SJCRH30 (cell line): ENCODE measurements around the gene TACSTD2. TPM values are rescaled to one million over a fixed set of nuclear protein-coding genes. Genes with fewer than 3 reads are reported as not detected.
"Not testable (repeated sequence)": the region's sequence is repeated elsewhere in the genome, so short reads cannot be mapped to it uniquely, and the experiment has no call there.

Experiments
- DNase-seq, 2 experiments: peaks; one replicate each; pipeline ENCODE4 v3.0.0-alpha.2; 2015 to 2020
- H3K27ac ChIP-seq: fragments of 250-450 bp; sonication (Bioruptor Pico); 2 replicates; pipeline ENCODE4 v1.5.1; 2020; ENCODE audit warnings: mild to moderate bottlenecking, moderate library complexity
- H3K27me3 ChIP-seq: fragments of 250-450 bp; sonication (Bioruptor Pico); 2 replicates; pipeline ENCODE4 v1.5.1; 2020; ENCODE audit warnings: mild to moderate bottlenecking, moderate library complexity
- H3K36me3 ChIP-seq: fragments of 250-450 bp; sonication (Bioruptor Pico); 2 replicates; pipeline ENCODE4 v1.5.1; 2020; ENCODE audit warnings: mild to moderate bottlenecking, moderate library complexity
- H3K4me1 ChIP-seq: fragments of 250-450 bp; sonication (Bioruptor Pico); 2 replicates; pipeline ENCODE4 v1.5.1; 2020; ENCODE audit warnings: mild to moderate bottlenecking, moderate library complexity
- H3K4me3 ChIP-seq: fragments of 250-450 bp; sonication (Bioruptor Pico); 2 replicates; pipeline ENCODE4 v1.5.1; 2020; ENCODE audit warnings: mild to moderate bottlenecking, moderate library complexity
- H3K9me3 ChIP-seq: fragments of 250-450 bp; sonication (Bioruptor Pico); replicated peaks from 2 replicates; pipeline ENCODE4 v1.5.1; 2020; ENCODE audit warnings: mild to moderate bottlenecking, moderate library complexity
- total RNA-seq: library from RNA; depleted of rRNA; stranded (reverse); fragments of >200 nt; shearing (Covaris generic); gene quantifications from 2 replicates; pipeline ENCODE4 v1.2.3, GENCODE V29; 2014

TACSTD2 gene
- total RNA-seq, 1 experiment from 2014 or later, result not detected

DNA sequence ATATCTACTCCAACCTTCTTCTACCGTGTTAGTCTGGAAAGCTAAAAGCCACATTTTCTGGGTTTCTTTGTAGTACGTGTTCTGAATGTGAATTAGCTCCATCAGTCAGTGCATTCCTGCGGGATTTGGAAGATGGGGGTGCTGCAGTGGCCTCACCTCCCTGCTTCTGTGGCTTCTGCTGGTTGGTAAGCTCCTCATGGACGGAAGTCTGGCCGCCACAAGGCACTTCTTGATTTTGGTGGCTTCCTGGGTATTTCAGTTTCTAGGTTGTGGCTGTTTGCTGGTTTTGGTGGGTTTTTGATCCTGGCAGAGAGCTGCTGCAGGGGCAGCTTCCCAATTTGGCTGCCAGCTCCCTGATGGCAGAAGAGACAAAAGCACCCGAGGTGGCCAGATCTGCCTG lies 20.9 kb upstream of the TACSTD2 start:
- peaks cover 12% of the 10 kb centered on the region; the same call in 1 of the 2 replicates for H3K9me3 ChIP-seq
- peaks cover 48% of the 10 kb centered on the region for H3K4me1 ChIP-seq
- no peaks in the 10 kb centered on the region for H3K36me3 ChIP-seq
- DNase-seq, result no peak
- no peak overlapping the region for H3K27ac ChIP-seq
- H3K4me3 ChIP-seq, result no peak overlapping the region
- H3K27me3 ChIP-seq, result 0 out of 2 replicates have a peak, but pooled peaks cover 2% of the 10 kb centered on the region

DNA sequence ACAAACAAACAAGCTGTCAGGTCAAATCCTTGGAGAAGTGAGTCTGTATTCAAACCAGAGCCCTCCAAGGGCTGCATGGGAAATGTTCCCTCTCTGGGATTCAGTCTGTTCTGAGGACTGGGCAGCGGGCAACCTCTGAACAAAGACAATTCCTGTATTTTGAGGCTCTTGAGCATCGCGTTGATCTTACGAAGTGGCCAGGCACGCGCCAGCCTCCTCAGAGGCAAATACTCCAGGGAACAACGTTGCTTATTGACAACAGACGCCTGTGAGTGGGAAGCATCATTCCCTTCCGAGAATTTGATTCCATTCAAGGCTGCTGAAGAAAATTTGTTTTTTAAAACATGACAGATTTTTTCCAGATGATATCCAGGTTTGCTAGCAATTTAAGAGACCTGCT lies 20.0 kb upstream of the TACSTD2 start:
- no peak for DNase-seq
- no peak overlapping the region for H3K4me3 ChIP-seq
- H3K27me3 ChIP-seq, result no peaks in the 10 kb centered on the region
- H3K4me1 ChIP-seq, result peaks cover 55% of the 10 kb centered on the region
- no peaks in the 10 kb centered on the region for H3K36me3 ChIP-seq
- H3K27ac ChIP-seq, result 0 out of 2 replicates have a peak overlapping the region, but pooled peaks have one; percentile 2
- H3K9me3 ChIP-seq, result peaks cover 8% of the 10 kb centered on the region; the same call in 1 of the 2 replicates

DNA sequence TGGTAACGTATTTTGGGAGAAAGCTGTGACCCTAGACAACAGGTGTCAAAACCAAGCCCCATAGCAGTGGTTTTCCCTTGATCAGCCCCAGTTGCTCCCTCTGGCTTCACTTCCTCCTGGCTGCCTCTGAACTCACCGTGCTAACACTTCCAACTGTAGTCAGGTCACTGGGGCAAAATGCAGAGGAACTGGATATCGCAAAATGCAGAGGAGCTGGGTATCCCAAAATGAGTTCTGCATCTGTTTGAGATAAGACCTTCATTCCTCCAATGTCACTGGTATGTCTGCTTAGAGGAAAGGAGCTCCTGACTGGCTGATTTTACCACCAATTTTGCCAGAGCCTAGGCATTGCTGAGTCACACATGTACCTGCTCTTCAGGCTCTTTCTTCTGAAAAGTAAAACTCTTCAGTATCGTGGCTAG lies 19.6 kb upstream of the TACSTD2 start:
- Histone ChIP-seq H3K4me3 (no peak overlapping the region), H3K4me1 (peaks cover 59% of the 10 kb centered on the region), H3K9me3 (peaks cover 8% of the 10 kb centered on the region; the same call in 1 of the 2 replicates), H3K27ac (peak overlapping the region; percentile 2; the same call in 1 of the 2 replicates), H3K27me3 (no peaks in the 10 kb centered on the region), H3K36me3 (no peaks in the 10 kb centered on the region)
- peak; percentile 64 to 80 for DNase-seq

DNA sequence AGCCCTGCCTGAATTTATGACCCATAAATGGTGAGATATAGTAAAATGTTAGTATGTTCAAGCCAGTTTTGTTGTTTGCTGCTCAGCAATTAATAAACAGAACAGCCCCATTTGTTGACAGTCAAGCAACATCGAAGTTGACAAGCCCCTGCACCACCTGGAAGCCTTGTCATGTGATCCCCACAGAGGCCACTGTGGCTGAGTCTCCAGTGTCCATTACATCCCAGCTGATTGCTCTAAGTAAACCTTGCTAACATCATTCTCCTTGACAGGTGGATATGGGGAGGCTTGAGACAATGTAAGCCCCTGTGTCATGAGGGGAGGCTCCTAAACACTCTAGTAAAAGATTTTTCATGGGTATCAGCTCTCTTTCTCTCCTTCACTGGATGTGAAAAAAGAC lies 17.5 kb upstream of the TACSTD2 start:
- no peak overlapping the region for H3K4me3 ChIP-seq
- no peak overlapping the region for H3K27ac ChIP-seq
- H3K4me1 ChIP-seq, result peaks cover 58% of the 10 kb centered on the region
- peak in 1 of 2 experiments; percentile 43 for DNase-seq
- no peaks in the 10 kb centered on the region for H3K9me3 ChIP-seq
- no peaks in the 10 kb centered on the region for H3K27me3 ChIP-seq
- H3K36me3 ChIP-seq, result no peaks in the 10 kb centered on the region

DNA sequence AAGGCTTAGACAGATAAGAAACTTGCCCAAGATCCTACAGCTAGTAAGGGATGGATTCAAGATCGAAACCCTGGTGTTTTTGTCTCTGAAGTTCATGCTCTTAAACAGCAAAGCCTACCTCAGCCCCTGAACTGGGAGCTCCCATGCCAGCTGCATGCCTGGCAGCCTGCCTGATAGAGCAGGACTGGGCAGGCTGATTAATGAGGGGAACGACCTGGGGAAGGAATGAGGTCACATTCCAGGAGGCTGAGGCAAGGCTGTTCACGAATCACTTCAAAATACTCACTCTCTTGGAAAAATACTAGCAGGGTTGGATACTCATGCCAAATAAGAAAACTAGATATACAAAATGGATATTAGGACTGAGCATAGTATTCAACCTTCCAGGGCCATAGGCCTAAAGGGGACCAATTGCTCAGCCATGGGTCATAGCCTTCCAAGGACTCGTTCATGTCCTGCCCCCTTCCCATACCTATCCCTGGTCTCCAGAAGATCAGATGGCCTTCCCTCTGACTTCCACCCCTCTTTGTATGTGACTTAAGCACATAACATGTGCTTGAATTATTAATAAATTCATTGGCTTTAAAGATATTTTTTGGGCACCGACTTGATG lies 15.6 kb upstream of the TACSTD2 start:
- Histone ChIP-seq H3K4me1 (peaks cover 49% of the 10 kb centered on the region), H3K27ac (peak overlapping the region; percentile 57), H3K27me3 (no peaks in the 10 kb centered on the region), H3K9me3 (no peaks in the 10 kb centered on the region), H3K36me3 (no peaks in the 10 kb centered on the region), H3K4me3 (no peak overlapping the region)
- peak; percentile 86 to 87 for DNase-seq

DNA sequence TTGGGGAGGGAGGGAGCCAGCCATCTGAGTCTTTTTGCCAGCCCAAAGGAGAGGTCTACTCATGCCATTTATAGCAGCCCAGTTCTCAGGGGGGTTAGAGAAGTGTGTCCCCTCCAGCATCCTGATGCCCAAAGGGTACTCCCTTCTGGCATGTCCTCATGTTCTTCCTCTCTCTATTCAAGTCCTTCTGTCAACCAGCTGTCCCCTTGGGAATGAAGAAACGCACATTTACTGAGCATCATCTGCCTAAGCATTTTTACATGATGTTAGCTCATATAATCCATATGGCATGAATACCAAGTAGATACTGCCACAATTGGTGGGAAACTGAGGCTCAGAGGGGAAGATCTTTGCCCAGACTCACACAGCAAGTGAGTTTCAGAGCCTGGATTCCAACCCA lies 14.8 kb upstream of the TACSTD2 start:
- no peak overlapping the region for H3K4me3 ChIP-seq
- no peaks in the 10 kb centered on the region for H3K9me3 ChIP-seq
- H3K36me3 ChIP-seq, result no peaks in the 10 kb centered on the region
- H3K27me3 ChIP-seq, result no peaks in the 10 kb centered on the region
- DNase-seq, result no peak
- H3K4me1 ChIP-seq, result peaks cover 45% of the 10 kb centered on the region
- peak overlapping the region; percentile 57 for H3K27ac ChIP-seq

DNA sequence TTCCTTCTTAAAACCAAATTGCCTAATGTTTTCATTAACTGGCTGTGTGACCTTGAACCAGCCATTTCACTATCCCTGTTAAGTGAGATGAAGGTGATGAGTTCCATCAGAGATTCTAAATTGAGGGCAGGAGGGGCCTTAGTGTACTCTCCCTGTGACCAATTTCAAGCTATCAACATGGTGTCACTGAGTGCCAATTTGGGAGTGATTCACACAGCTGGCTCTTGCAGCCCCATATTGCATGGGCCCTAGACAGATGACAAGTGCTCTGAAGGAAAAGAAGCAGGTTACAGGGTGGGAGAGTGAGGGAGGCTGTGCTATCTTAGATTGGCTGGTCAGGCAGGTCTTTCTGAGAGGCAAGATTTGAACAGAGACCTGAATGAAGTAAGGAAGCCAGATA lies 13.0 kb upstream of the TACSTD2 start:
- Histone ChIP-seq H3K27ac (no peak overlapping the region), H3K4me1 (peaks cover 47% of the 10 kb centered on the region), H3K36me3 (no peaks in the 10 kb centered on the region), H3K9me3 (no peaks in the 10 kb centered on the region), H3K27me3 (no peaks in the 10 kb centered on the region), H3K4me3 (no peak overlapping the region)
- DNase-seq, result no peak

DNA sequence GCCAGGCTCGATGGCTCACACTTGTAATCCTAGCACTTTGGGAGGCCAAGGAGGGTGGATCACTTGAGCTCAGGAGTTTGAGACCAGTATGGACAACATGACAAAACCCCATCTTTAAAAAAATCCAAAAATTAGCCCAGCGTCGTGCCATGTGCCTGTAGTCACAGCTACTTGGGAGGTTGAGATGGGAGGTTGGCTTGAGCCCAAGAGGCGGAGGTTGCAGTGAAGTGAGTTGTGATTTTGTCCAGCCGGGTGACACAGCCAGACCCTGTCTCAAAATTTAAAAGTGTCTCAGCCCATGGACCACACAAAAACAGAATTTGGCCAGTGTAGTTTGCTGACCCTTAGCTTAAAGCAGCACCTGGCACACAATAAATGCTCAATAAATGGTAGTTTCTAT lies 11.3 kb upstream of the TACSTD2 start:
- Histone ChIP-seq H3K9me3 (no peaks in the 10 kb centered on the region), H3K27ac (no peak overlapping the region), H3K4me1 (peaks cover 53% of the 10 kb centered on the region), H3K27me3 (no peaks in the 10 kb centered on the region), H3K36me3 (no peaks in the 10 kb centered on the region), H3K4me3 (no peak overlapping the region)
- DNase-seq, result no peak

DNA sequence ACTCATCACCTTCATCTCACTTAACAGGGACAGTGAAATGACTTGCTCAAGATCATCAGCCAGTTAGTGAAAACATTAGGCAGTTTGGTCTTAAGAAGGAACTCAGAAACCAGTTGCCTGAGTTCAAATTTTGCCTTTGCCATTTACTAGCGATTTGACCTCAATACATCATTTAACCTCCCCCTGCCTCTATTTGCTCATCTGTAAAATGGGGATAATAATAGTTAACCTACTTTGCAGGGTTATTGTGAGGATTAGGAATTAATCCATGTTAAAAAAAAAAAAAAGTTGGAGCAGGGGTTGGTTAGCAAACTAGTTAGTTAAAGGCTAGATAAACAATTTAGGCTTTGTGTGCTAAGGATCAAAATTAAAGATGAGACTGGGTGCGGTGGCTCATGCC lies 10.6 kb upstream of the TACSTD2 start:
- no peaks in the 10 kb centered on the region for H3K27me3 ChIP-seq
- no peaks in the 10 kb centered on the region for H3K36me3 ChIP-seq
- H3K4me1 ChIP-seq, result peaks cover 48% of the 10 kb centered on the region
- no peak overlapping the region for H3K27ac ChIP-seq
- H3K4me3 ChIP-seq, result no peak overlapping the region
- no peaks in the 10 kb centered on the region for H3K9me3 ChIP-seq
- no peak for DNase-seq

DNA sequence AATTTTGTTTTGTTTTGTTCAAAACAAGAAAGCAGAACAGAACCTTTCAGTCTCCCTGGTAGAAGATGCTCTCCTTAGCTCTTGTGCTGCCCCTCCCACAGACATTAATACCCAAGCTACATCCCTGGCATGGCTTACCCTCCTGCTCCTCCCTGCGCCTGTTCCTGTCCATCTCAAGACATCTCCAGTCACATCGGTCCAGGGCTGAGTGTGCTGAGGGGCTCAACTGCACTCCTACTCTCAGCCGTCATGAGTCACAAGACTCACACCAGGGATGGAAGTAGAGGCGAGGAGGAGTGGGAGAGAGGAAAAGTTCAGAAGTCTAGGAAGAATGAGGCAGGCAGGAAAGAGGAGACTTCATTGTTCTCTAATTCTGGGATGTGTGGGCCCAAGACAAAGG lies 9.2 kb upstream of the TACSTD2 start:
- DNase-seq, result peak; percentile 64 to 73
- Histone ChIP-seq H3K4me3 (no peak overlapping the region), H3K27me3 (no peaks in the 10 kb centered on the region), H3K4me1 (peaks cover 37% of the 10 kb centered on the region), H3K9me3 (no peaks in the 10 kb centered on the region), H3K27ac (no peak overlapping the region), H3K36me3 (no peaks in the 10 kb centered on the region)

DNA sequence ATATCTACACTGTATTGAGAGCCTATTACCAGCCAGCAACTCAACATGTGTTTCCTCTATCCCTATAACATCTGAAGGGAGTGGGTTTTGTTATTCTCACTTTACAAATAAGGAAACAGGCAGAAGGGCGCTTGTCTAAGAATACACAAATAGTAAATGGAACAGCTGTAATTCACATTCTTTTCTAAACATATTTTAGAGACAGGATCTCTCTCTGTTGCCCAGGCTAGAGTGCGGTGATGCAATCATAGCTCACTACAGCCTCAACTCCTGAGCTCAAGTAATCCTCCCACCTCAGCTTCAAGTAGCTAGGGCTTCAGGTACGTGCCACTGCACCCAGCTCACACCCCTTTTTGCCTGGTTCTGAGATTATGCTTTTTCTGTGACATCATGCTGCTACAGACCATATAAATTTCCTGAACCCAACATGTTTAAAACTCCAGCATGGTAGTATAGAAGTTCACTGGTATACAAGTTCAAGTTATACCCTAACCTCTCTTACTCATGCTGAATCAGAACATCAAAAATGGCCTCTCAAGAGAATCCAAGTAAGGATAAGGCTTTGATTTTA lies 8.6 kb upstream of the TACSTD2 start:
- no peaks in the 10 kb centered on the region for H3K27me3 ChIP-seq
- peak in 1 of 2 experiments; percentile 24 for DNase-seq
- no peak overlapping the region for H3K27ac ChIP-seq
- H3K9me3 ChIP-seq, result no peaks in the 10 kb centered on the region
- no peak overlapping the region for H3K4me3 ChIP-seq
- H3K4me1 ChIP-seq, result peaks cover 37% of the 10 kb centered on the region
- H3K36me3 ChIP-seq, result no peaks in the 10 kb centered on the region

DNA sequence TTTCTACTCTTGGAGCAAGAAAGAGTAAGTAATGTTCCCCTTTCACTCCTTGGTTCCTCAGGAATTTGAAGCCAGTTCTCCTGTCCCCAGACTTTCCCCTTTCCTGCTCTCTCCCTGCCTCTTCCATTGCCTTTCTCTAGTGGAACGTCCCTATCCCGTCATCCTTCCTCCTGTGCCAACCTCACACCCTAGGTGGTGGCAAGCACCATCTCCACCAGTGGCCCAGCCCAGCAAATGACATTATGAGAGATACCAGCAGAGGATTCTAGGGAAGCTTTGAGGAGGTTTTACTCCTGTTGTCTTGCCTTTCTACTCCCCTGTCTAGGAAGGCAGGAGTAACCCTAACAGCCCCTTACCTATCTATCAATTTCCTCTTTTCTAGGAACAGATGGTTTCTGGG lies 8.1 kb upstream of the TACSTD2 start:
- H3K9me3 ChIP-seq, result no peaks in the 10 kb centered on the region
- H3K4me1 ChIP-seq, result peaks cover 41% of the 10 kb centered on the region
- DNase-seq, result no peak
- H3K36me3 ChIP-seq, result no peaks in the 10 kb centered on the region
- peak overlapping the region; percentile 69 for H3K27ac ChIP-seq
- H3K27me3 ChIP-seq, result no peaks in the 10 kb centered on the region
- H3K4me3 ChIP-seq, result no peak overlapping the region

DNA sequence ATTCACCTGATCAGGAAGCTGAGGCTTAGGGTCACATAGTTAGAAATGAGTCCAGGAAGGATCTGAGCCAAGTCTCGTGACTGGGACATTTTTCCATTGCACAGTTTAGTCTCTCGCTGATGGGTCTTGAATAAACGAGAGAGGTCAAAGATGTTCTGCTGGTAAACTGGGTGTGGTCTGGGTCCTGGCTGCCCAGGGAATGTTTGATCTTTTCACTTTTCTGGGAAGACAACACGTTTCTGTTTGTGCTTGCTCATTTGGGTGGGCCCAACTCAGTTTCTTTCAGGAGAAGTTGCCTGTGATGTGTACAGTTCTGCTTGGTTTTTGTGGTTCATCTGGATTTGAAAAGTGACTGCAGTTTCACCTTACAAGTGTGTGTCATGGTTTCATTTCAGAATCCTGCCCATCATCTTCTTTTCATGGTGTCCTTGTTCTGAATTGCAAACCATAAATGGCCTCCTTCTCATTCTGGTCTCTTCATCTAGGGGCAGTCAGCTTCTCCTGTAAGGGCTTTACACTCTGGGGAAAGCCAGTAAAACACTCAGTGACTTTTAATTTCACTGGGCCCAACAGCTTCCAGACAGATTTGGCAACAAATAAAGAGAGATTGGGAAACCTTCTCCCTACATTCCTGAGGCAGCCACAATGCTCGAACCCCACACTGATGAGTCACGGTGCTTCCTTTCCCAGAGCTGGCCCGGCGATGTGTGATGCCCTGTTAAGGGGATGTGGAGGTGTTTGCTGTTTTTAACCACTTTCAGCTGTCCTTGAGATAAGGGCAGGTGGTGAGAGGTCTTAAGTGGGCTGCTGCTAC lies 7.2 kb upstream of the TACSTD2 start:
- H3K4me1 ChIP-seq, result peaks cover 46% of the 10 kb centered on the region
- DNase-seq, result peak; percentile 87 to 91
- no peaks in the 10 kb centered on the region for H3K36me3 ChIP-seq
- no peak overlapping the region for H3K4me3 ChIP-seq
- peak overlapping the region; percentile 69 for H3K27ac ChIP-seq
- no peaks in the 10 kb centered on the region for H3K9me3 ChIP-seq
- no peaks in the 10 kb centered on the region for H3K27me3 ChIP-seq

DNA sequence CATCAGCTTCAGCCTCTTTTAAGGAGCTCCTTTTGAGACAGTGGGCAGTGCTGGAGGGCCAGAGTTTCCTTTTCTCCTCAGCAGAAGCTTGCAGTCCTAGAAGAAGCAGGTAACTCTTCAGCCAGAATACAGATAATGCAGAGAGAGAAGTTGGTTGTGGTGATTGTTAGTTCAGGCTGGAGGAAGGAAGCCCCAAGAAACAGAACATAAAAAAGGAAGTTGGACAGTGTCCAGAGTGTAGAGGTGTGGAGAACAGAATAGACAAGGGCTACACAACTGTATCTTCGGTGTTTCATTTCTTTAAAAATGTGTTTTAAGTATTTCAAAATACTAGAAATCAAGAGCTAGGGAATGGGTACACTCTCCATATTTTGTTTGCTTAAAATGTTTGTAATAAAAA lies 6.4 kb upstream of the TACSTD2 start:
- Histone ChIP-seq H3K9me3 (no peaks in the 10 kb centered on the region), H3K4me1 (peaks cover 46% of the 10 kb centered on the region), H3K27me3 (no peaks in the 10 kb centered on the region), H3K36me3 (no peaks in the 10 kb centered on the region), H3K27ac (no peak overlapping the region), H3K4me3 (no peak overlapping the region)
- no peak for DNase-seq

DNA sequence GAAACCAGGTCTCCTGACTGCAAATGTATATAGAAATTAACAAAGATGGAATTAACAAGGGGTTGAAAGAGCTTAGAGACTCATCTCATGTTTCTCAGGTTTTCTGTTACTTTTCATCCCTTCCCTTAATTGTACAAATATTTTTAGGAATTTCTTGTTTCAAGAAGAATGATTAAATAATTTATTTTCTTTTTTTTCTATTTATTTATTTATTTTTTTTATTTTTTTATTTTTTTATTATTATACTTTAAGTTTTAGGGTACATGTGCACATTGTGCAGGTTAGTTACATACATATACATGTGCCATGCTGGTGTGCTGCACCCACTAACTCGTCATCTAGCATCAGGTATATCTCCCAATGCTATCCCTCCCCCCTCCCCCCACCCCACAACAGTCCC lies 5.1 kb upstream of the TACSTD2 start:
- not testable (repeated sequence) for H3K9me3 ChIP-seq

More for the DNA sequence above, 5.1 kb upstream of the TACSTD2 start:
- not testable (repeated sequence) for DNase-seq, H3K4me3 ChIP-seq, H3K27me3 ChIP-seq, H3K36me3 ChIP-seq, H3K27ac ChIP-seq
- H3K4me1 ChIP-seq, result peaks cover 49% of the 10 kb centered on the region
